AG04450 (cell line): ENCODE data around the gene SPRED3. TPM values are rescaled to one million over a fixed set of nuclear protein-coding genes. Genes with fewer than 3 reads are reported as not detected.

Experiments used
- CTCF ChIA-PET: fragments of 300-600, 350-600 bp; formaldehyde crosslinking; extraction: SDS; loops from one replicate; lab custom pipeline; 2022; ENCODE audit warnings: antibody characterized with exemption, inconsistent platforms; lab: Charles Lee
- POLR2A ChIA-PET: fragments of 350-600 bp; formaldehyde crosslinking; extraction: SDS; loops from one replicate; lab custom pipeline; 2021; ENCODE audit warnings: antibody characterized with exemption, inconsistent platforms; lab: Yijun Ruan, JAX
- DNase-seq: peaks from one replicate; pipeline ENCODE4 v3.0.0-alpha.2; 2011; ENCODE audit warnings: low read depth, low spot score
- H3K27ac ChIP-seq: one replicate; pipeline ENCODE4 v1.5.1; 2012; ENCODE audit warnings: low read depth, low read length, control low read depth
- H3K27me3 ChIP-seq: one replicate; pipeline ENCODE4 v1.6.0; 2012; ENCODE audit warnings: low read length; ENCODE audit not compliant: control insufficient read depth, insufficient read depth
- H3K4me3 ChIP-seq: 2 replicates; pipeline ENCODE4 v1.5.1; 2011; ENCODE audit warnings: mild to moderate bottlenecking, low read depth, low read length, control low read depth
- H3K9me3 ChIP-seq: 2 replicates; pipeline ENCODE4 v1.5.1; 2012; ENCODE audit warnings: low read length; ENCODE audit not compliant: control insufficient read depth, insufficient read depth
- CTCF ChIP-seq: IDR thresholded peaks from 2 replicates; pipeline ENCODE4 v1.5.1; 2011; ENCODE audit warnings: low read depth, low read length, control low read depth, inconsistent platforms
- polyA plus RNA-seq: library from polyadenylated mRNA; depleted of rRNA; stranded (reverse); fragments of >200 nt; gene quantifications from 2 replicates; pipeline ENCODE4 v1.2.3, GENCODE V29; 2011

Gene SPRED3
- polyA plus RNA-seq, 1 experiment: 2.5 TPM

GRCh38 chr19:38385804-38386257, 2.7 kb upstream of the SPRED3 start:
- CTCF ChIA-PET: interaction anchor here (0.9 kb wide), 1 partner anchor 142 kb away, joined by 3 read pairs; no protein-coding TSS in a partner anchor

GRCh38 chr19:38386300-38386970, 2.1 kb upstream of the SPRED3 start:
- ChIA-PET CTCF (no interaction called here), POLR2A (interaction anchor here (0.6 to 3.5 kb wide), 2 partner anchors 12 to 356 kb away, joined by 8 to 49 read pairs; partner anchors contain the start of gene PSMD8)
- Histone ChIP-seq H3K9me3 (peaks cover 4% of the 10 kb centered on the region; the same call in 1 of the 2 replicates), H3K4me3 (no peak overlapping the region), H3K27ac (no peak overlapping the region), H3K27me3 (no peaks in the 10 kb centered on the region)
- no peak for DNase-seq
- TF ChIP-seq CTCF: no peak

More at GRCh38 chr19:38385804-38386257, 2.7 kb upstream of the SPRED3 start:
- Histone ChIP-seq H3K4me3 (no peak overlapping the region), H3K27ac (no peak overlapping the region), H3K9me3 (peaks cover 4% of the 10 kb centered on the region; the same call in 1 of the 2 replicates), H3K27me3 (no peaks in the 10 kb centered on the region)
- POLR2A ChIA-PET: interaction anchor here (0.6 kb wide), 1 partner anchor 357 kb away, joined by 8 read pairs; no protein-coding TSS in a partner anchor
- TF ChIP-seq CTCF: no peak
- no peak for DNase-seq

GRCh38 chr19:38386971-38387549, 1.4 kb upstream of the SPRED3 start:
- Histone ChIP-seq H3K9me3 (peaks cover 4% of the 10 kb centered on the region; the same call in 1 of the 2 replicates), H3K27me3 (no peaks in the 10 kb centered on the region), H3K4me3 (peak overlapping the region; percentile 93), H3K27ac (no peak overlapping the region)
- ChIA-PET POLR2A (interaction anchor here (0.5 to 3.5 kb wide), 5 partner anchors 9 to 232 kb away, joined by 4 to 49 read pairs (median 8); partner anchors contain the start of genes EIF3K, FAM98C and PSMD8), CTCF (interaction anchor here (1.0 to 1.8 kb wide), 7 partner anchors 12 to 485 kb away, joined by 3 to 37 read pairs (median 5); partner anchors contain the start of genes EIF3K, FAM98C and PSMD8)
- no peak for DNase-seq
- no peak for TF ChIP-seq CTCF

- peak within 1 kb of the TSS; percentile 93 for H3K4me3 ChIP-seq
- H3K27me3 ChIP-seq: no peaks in the 10 kb centered on the region
- peak; percentile 87 for DNase-seq
- peaks cover 4% of the 10 kb centered on the region; the same call in 1 of the 2 replicates for H3K9me3 ChIP-seq
- POLR2A ChIA-PET: interaction anchor here (0.5 to 3.5 kb wide), 8 partner anchors 10 to 808 kb away, joined by 3 to 49 read pairs (median 5); partner anchors contain the start of genes CATSPERG, EIF3K, FAM98C and PSMD8
- TF ChIP-seq CTCF: no peak
- CTCF ChIA-PET: interaction anchor here (1.0 to 1.8 kb wide), 7 partner anchors 13 to 485 kb away, joined by 3 to 37 read pairs (median 5); partner anchors contain the start of genes EIF3K, FAM98C and PSMD8
- peak within 1 kb of the TSS; percentile 77 for H3K27ac ChIP-seq
Observed at GRCh38 chr19:38387550-38388348, 748 bp upstream of the SPRED3 start, which contains the start of gene GGN. TSS of gene GGN (minus strand) at chr19:38388034. CDS start at chr19:38387261, 773 bp downstream.
